Stimulated activated CD4-positive, alpha-beta T cell treated with anti-CD3 and anti-CD28 coated beads, Interleukin-15, amount 100 ng/mL, for 48 hours (primary cell): ENCODE results near the gene PCBD1.
A peak's percentile ranks its signal among the peaks of the same experiment; 100 is the strongest.
"Not testable (repeated sequence)": the region's sequence is repeated elsewhere in the genome, so short reads cannot be mapped to it uniquely, and the experiment has no call there.

Experiments used
- DNase-seq, 2 donors: peaks; one replicate each; pipeline ENCODE4 v3.0.0-alpha.2; 2020; ENCODE audit warnings: low read depth in 2 of 2

PCBD1 gene

GRCh38 chr10:70887804-70888800, at the start of gene PCBD1:
PCBD1 (minus strand) TSS chr10:70888565; CDS start chr10:70888533, 32 bp downstream.
- DNase-seq = peak in 1 of 2 donors; percentile 65

GRCh38 chr10:70937661-70938060, 49.3 kb upstream of the PCBD1 start:
- no peak for DNase-seq

GRCh38 chr10:70936111-70936510, 47.7 kb upstream of the PCBD1 start:
- no peak for DNase-seq

- DNase-seq = no peak
These were observed 47.3 kb upstream of the PCBD1 start for GRCh38 chr10:70935631-70936030.

- DNase-seq = no peak
These were observed 46.8 kb upstream of the PCBD1 start for GRCh38 chr10:70935125-70935625.

- DNase-seq = no peak
These were observed 46.3 kb upstream of the PCBD1 start for GRCh38 chr10:70934701-70935100.

- DNase-seq = no peak
These were observed 44.2 kb upstream of the PCBD1 start for GRCh38 chr10:70932392-70933196.

- no peak for DNase-seq
These were observed 42.9 kb upstream of the PCBD1 start for GRCh38 chr10:70931168-70931815.

- DNase-seq = no peak
These were observed 42.1 kb upstream of the PCBD1 start for GRCh38 chr10:70930263-70931000.

GRCh38 chr10:70928140-70928539, 39.8 kb upstream of the PCBD1 start:
- DNase-seq = no peak

- no peak for DNase-seq
These were observed 39.0 kb upstream of the PCBD1 start for GRCh38 chr10:70927189-70927943.

- DNase-seq = no peak
These were observed 38.0 kb upstream of the PCBD1 start for GRCh38 chr10:70926226-70927000.

- DNase-seq = peak; percentile 25 to 37
These were observed 37.2 kb upstream of the PCBD1 start for GRCh38 chr10:70925377-70926225.

GRCh38 chr10:70923696-70924095, 35.3 kb upstream of the PCBD1 start:
- DNase-seq = no peak

GRCh38 chr10:70921285-70921684, 32.9 kb upstream of the PCBD1 start:
- no peak for DNase-seq

- no peak for DNase-seq
These were observed 32.2 kb upstream of the PCBD1 start for GRCh38 chr10:70920519-70920918.

GRCh38 chr10:70919906-70920305, 31.5 kb upstream of the PCBD1 start:
- DNase-seq = not testable (repeated sequence)

GRCh38 chr10:70918851-70919530, 30.6 kb upstream of the PCBD1 start:
- DNase-seq = no peak
